GM03348 (cell line): ENCODE results near the gene TSHR.
"Not testable (repeated sequence)": the region's sequence is repeated elsewhere in the genome, so short reads cannot be mapped to it uniquely, and the experiment has no call there.

Experiments
- DNase-seq: peaks from one replicate; pipeline ENCODE4 v3.0.0; 2012; ENCODE audit warnings: low spot score

TSHR gene

GRCh38 chr14:80955416-80955941 is at the start of gene TSHR:
TSS of gene TSHR (plus strand) at chr14:80955621. CDS start at chr14:80955681, 60 bp downstream.
- DNase-seq: no peak

- no peak for DNase-seq
Observed at GRCh38 chr14:80906336-80906735, 49.1 kb upstream of the TSHR start.

- DNase-seq: peak; percentile 63
Observed at GRCh38 chr14:80906946-80907345, 48.5 kb upstream of the TSHR start.

GRCh38 chr14:80912013-80912412 is 43.4 kb upstream of the TSHR start:
- not testable (repeated sequence) for DNase-seq

- no peak for DNase-seq
Observed at GRCh38 chr14:80919622-80920021, 35.8 kb upstream of the TSHR start.

- no peak for DNase-seq
Observed at GRCh38 chr14:80923368-80923767, 32.1 kb upstream of the TSHR start.

- DNase-seq: no peak
Observed at GRCh38 chr14:80924365-80925103, 30.9 kb upstream of the TSHR start.

GRCh38 chr14:80926397-80927082 is 28.9 kb upstream of the TSHR start:
- DNase-seq: peak; percentile 49

GRCh38 chr14:80927083-80927989 is 28.1 kb upstream of the TSHR start:
- DNase-seq: no peak

- no peak for DNase-seq
Observed at GRCh38 chr14:80930095-80930494, 25.3 kb upstream of the TSHR start.

- DNase-seq: peak; percentile 53
Observed at GRCh38 chr14:80930836-80931389, 24.5 kb upstream of the TSHR start.

- DNase-seq: no peak
Observed at GRCh38 chr14:80933282-80933681, 22.1 kb upstream of the TSHR start.

- DNase-seq: no peak
Observed at GRCh38 chr14:80933686-80934085, 21.7 kb upstream of the TSHR start.

GRCh38 chr14:80940146-80940545 is 15.3 kb upstream of the TSHR start:
- DNase-seq: no peak

- DNase-seq: peak; percentile 95
Observed at GRCh38 chr14:80941241-80942185, 13.9 kb upstream of the TSHR start, which contains the start of gene CEP128. TSS of gene CEP128 (minus strand) at chr14:80941738.

GRCh38 chr14:80942191-80942600 is 13.2 kb upstream of the TSHR start:
- DNase-seq: no peak

- no peak for DNase-seq
Observed at GRCh38 chr14:80944861-80945617, 10.4 kb upstream of the TSHR start.

GRCh38 chr14:80946187-80946586 is 9.2 kb upstream of the TSHR start:
- no peak for DNase-seq

- no peak for DNase-seq
Observed at GRCh38 chr14:80946797-80947196, 8.6 kb upstream of the TSHR start.

- no peak for DNase-seq
Observed at GRCh38 chr14:80948291-80948690, 7.1 kb upstream of the TSHR start.
